ENCODE measurements around the gene KYNU. TPM values are rescaled to one million over a fixed set of nuclear protein-coding genes. Genes with fewer than 3 reads are reported as not detected.

Gene KYNU
- total and polyA plus RNA-seq, 2 of the 13 experiments (the other 11 are each of a cell fraction or from before 2014, with no cell fraction given) = 21.9 to 68.6 TPM

DNA sequence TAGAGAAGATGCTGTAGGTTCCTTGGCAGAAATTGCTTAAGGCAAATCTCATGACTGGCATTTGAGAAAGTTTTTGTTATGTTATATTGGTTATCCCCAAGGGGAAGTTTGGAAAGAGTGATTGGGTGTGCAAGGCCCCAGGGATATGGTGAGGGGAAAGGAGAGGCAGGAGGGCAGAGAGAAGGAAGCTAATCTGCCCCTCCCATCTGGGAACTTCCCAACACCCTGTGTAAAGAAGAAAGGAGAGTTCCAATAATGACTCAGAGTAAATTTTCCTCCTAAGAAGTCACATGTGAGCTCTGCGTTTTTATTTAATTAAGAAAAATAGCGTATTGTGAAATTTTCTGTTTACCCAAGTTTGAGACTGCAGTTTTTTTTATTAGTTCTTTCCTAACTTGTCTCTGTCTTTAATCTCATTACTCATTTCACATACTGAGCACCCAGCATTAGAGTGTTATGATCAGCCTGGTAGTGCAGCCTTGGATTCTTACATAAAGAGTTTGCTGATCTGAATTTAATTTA is 3.1 kb upstream of the KYNU start (continued):
- TF ChIP-seq AFF4 (CRISPR knock-in tag; IDR thresholded peaks at IDR 0.05) (no peak), JUN (CRISPR knock-in tag; IDR thresholded peaks at IDR 0.05) (0 out of 2 replicates have a peak, but pooled peaks have one; percentile 48), ZNF558 (CRISPR knock-in tag; IDR thresholded peaks at IDR 0.05; ENCODE audit: borderline replicate concordance) (no peak), ISL2 (CRISPR knock-in tag; IDR thresholded peaks at IDR 0.05) (peak; percentile 86), SRY (CRISPR knock-in tag; IDR thresholded peaks at IDR 0.05) (no peak), U2AF1 (optimal IDR thresholded peaks at IDR 0.05; ENCODE audit: low read depth, low read length) (no peak), ATF7-NPFF (CRISPR knock-in tag; IDR thresholded peaks at IDR 0.05; ENCODE audit: low read depth) (no peak)

- intact Hi-C loops (cut with micrococcal nuclease; ENCODE audit: unreplicated experiment) = loop anchor here (2.0 kb wide), 1 partner anchor 60 kb away; no protein-coding TSS in a partner anchor
- no TSS peak for BruUV-seq (replicated peaks)
- ATAC-seq (no peak), FAIRE-seq (no peak), DNase-seq (ENCODE audit: low spot score) (peak; percentile 44)
- peak overlapping the region; percentile 57 for H3K27ac ChIP-seq (ENCODE audit: extremely low read length, insufficient read depth, low read length)
- 92% methylated on average over 6 of the region's 6 CpGs for WGBS (ENCODE audit: low lambda C conversion rate)
- no peak overlapping the region; the same call in 1 of the 2 replicates for H3K9ac ChIP-seq (ENCODE audit: insufficient read depth, low read depth, low read length)
- peaks cover 72% of the 10 kb centered on the region for H3K4me1 ChIP-seq (ENCODE audit: insufficient read depth, low read length)
- peaks cover 17% of the 10 kb centered on the region for H3K79me2 ChIP-seq (ENCODE audit: insufficient read depth, low read length)
- no peaks in the 10 kb centered on the region for H3K9me3 ChIP-seq (ENCODE audit: low read length)
- in situ Hi-C loops (cut with HindIII; ENCODE audit: extremely low pct_ligation_motif_present, low pct_unique_long_range_greater_than_20kb) = no loop called here
- H3K27me3 ChIP-seq (ENCODE audit: control insufficient read depth in 1 of 2, insufficient read depth in 2 of 2, low read length in 2 of 2) = no peaks in the 10 kb centered on the region
- CTCF ChIA-PET (ENCODE audit: low intra/inter-chr PET ratio, low total read pairs) = no interaction called here
- POLR2A ChIA-PET = interaction anchor here (0.9 to 2.1 kb wide), 6 partner anchors 10 to 104 kb away, joined by 3 to 21 read pairs (median 7); no protein-coding TSS in a partner anchor
- peak overlapping the region; percentile 10; the same call in 1 of the 2 replicates for H3K4me2 ChIP-seq (ENCODE audit: low read depth, low read length)
- no peaks in the 10 kb centered on the region; a peak in 1 of 5 replicates for H3K36me3 ChIP-seq (replicated peaks in 1 of 2; ENCODE audit: control insufficient read depth in 1 of 2, insufficient read depth in 2 of 2, low read length in 2 of 2)
- no peak overlapping the region for H2AFZ ChIP-seq (ENCODE audit: low read length)
- H4K20me1 ChIP-seq (ENCODE audit: insufficient read depth, low read length) = no peaks in the 10 kb centered on the region
- no peak overlapping the region for H3K4me3 ChIP-seq (replicated peaks in 1 of 3; ENCODE audit: insufficient read depth in 1 of 3, low read depth in 2 of 3, low read length in 3 of 3)
- peak; percentile 78 for TF ChIP-seq FOSL2 (CRISPR knock-in tag; IDR thresholded peaks at IDR 0.05)
- peak; percentile 38; the same call in 1 of the 2 replicates for TF ChIP-seq GATAD2A (CRISPR knock-in tag; IDR thresholded peaks at IDR 0.05)
- 0 out of 2 replicates have a peak, but pooled peaks have one; percentile 8 for TF ChIP-seq RARA (CRISPR knock-in tag; IDR thresholded peaks at IDR 0.05)
- peak; percentile 18; the same call in 1 of the 2 replicates for TF ChIP-seq POGZ (CRISPR knock-in tag; IDR thresholded peaks at IDR 0.05)
- no peak for TF ChIP-seq ELF1 (CRISPR knock-in tag; IDR thresholded peaks at IDR 0.05)
- TF ChIP-seq HOMEZ (CRISPR knock-in tag; IDR thresholded peaks at IDR 0.05; ENCODE audit: low read depth) = peak; percentile 74; the same call in 1 of the 2 replicates
- TF ChIP-seq ZNF296 (CRISPR knock-in tag; conservative IDR thresholded peaks at IDR 0.05) = no peak
- TF ChIP-seq ZNF710 (CRISPR knock-in tag; IDR thresholded peaks at IDR 0.05; ENCODE audit: borderline replicate concordance) = no peak
- TF ChIP-seq ZMYM4 (CRISPR knock-in tag; IDR thresholded peaks at IDR 0.05) = 0 out of 2 replicates have a peak, but pooled peaks have one; percentile 14
Measured at GRCh38 chr2:142875010-142875409, 2.5 kb upstream of the KYNU start.

Data from HepG2 (cell line).